ENCODE data around the gene MYCBPAP.

The MYCBPAP gene

DNA sequence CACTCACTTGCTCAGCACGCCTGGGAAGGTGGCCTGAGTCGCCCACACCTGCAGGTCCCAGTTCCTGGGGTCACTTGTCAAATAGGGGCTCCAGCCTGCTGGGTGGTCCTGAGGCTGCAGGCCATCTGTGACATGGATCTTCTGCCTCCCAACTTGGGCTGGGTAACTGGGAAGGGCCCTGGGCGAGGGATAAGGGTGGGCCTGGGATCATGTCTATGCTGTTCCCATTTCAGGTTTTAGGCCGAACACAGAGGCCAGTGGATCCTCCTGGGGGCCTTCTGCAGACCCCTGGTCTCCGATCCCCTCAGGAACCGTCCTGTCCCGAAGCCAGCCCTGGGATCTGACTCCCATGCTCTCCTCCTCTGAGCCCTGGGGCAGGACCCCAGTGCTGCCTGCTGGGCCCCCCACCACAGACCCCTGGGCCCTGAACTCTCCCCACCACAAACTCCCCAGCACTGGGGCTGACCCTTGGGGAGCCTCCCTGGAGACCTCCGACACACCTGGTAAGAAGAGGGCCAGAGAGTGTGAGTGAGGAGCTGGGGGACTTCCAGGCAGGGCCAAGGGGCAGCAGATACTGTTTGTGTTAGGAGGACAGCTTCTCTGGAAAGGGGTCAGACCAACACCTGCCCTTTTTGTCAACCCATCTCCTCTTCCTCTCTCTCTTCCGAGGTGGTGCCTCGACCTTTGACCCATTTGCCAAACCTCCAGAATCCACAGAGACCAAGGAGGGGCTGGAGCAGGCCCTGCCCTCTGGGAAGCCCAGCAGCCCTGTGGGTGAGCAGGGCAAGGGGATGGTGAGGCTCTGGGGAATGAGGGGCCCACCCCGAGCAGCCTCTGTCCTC, 32.5 kb downstream of the MYCBPAP start:
- no peak for DNase-seq

DNA sequence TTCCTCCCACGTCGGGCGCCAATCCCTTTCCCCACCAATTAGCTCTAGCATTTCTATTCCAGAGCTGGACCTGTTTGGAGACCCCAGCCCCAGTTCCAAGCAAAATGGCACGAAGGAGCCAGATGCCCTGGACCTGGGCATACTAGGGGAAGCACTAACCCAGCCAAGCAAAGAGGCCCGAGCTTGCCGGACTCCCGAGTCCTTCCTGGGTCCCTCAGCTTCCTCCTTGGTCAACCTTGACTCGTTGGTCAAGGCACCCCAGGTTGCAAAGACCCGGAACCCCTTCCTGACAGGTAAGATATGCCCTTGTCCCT, 33.1 kb downstream of the MYCBPAP start:
- no peak for DNase-seq

DNA sequence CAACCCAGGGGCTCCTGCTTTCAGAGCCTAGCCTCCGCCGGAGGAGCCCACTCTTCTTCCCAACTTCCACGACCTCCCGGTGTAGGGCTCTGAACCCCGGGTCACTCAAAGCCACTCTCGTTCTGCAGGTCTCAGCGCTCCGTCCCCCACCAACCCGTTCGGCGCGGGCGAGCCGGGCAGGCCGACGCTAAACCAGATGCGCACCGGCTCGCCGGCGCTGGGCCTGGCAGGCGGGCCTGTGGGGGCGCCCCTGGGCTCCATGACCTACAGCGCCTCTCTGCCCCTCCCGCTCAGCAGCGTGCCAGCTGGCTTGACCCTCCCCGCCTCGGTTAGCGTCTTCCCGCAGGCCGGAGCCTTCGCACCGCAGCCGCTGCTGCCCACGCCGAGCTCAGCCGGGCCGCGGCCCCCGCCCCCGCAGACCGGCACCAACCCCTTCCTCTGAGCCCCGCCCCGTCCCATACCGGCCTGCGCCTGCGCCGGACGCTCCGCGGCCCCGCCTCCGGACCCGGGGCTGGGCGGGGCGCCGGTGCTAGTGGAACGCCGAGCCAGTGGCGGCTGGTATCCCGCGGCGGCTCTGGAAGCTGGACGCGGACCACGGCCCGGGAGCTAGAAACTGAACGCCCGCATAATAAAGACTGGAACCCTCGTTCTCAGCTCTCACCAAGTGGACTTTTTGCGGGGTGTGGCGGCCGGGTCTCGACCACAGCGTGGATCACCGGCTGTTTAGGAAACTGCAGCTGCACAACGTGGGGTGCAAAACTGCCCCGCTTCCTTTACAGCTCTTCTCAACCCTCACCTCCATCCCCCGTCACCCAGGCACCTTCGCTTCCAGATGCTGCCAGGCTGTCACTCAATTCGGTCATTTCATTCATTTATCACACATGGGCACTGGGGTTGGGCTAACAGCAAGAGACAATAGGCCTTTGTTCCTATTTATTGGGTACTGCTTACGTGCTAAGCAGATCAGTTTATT, 33.8 kb downstream of the MYCBPAP start:
- peak; percentile 83 for DNase-seq

DNA sequence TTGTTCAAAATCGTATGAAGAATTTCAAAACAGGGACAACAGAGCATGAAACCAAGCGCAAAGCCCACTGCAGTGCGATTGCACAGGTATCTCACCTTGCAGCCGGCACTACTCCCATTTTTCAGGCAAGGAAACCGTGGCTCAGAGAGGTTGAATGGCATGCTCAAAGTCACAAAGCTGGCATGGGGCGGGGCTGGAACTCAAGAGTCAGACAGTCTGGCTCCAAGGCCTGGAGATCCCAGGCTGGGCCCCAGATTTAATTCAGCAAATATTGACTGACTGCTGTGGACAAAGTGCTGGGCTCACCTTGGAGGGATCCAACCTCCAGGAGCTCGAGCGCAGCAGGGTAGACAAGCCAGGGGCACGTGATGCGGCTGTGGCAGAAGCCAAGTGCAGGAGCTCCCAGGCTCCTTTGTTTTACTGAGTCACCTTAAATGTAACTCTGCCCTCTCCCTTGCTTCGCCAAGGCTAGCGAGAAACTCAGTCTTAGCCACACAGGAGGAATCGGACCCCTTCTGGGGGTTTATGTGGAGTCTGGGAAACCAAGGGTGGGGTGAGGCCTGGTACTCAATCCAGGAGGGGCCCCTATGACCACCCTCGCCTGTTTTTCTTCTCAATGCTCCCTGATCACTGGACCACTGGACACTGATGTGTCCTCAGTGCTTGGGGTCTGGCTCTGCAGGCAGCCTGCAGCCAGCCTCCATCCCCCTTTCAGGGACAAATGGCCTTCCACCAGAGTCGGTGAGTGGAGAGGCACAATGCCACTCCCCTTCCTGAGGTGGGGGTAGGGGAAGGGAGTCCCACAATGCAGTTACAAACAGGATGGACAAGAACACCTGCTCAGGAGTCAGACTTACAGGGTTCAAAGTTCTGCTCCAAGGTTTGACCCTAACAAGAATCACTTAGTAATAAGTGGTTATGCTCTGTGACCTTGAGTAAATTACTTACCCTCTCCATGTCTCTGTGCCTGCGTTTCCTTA, 34.8 kb downstream of the MYCBPAP start:
- DNase-seq, result no peak

DNA sequence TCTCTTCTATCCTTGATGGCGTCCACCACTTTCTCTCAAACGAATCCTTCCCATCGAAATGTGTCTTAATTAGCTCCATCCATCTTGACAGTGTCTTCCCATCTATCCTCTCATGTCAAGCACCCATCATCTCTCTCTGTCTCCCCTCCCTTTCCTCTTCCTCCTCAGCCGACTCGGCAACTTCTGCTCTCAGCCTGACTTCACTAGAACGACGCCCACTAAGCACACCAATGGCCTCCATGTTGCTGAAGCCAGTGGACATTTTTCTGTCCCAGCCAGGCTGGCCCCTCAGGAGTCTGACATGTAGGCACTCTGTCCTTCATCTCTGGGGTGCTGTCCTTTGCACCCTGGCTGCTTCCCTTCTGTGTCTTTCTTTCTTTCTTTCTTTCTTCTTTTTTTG, 36.3 kb downstream of the MYCBPAP start:
- DNase-seq, result no peak

DNA sequence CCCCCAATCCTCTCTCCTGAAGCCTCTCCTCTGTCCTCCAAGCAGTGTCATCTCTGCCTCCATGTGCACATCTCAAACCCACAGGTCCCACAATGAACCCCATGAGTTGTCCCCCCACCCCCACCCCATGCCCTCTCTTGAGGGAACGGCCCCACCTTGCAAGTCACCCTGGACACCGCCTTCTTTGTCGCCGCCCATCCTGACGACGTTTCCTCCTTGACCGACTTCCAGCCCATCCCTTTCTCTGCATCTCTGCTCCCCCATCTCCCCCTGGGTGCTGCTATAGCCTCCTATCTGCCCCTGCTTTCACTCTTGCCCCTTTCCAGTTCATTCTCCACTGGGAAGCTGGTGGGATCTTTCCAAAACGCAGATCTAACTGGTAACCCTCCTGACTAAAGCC, 37.1 kb downstream of the MYCBPAP start:
- no peak for DNase-seq

DNA sequence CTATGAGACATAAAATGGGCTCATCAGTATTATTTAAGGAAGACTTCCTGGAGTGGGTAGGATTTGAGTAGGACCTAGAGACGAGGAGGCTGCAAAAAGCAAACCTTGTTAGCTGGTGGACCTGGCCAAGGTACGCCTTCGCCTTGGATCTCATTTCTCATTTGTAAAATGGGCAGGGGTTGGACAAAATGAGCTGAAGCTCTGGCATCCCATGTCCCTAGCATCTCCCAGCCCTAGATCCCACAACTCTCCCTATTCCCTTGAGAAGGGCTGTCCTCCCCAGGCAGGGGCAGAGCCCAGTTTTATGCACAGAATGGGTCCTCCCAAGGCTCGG, 38.4 kb downstream of the MYCBPAP start:
- DNase-seq, result peak; percentile 63

DNA sequence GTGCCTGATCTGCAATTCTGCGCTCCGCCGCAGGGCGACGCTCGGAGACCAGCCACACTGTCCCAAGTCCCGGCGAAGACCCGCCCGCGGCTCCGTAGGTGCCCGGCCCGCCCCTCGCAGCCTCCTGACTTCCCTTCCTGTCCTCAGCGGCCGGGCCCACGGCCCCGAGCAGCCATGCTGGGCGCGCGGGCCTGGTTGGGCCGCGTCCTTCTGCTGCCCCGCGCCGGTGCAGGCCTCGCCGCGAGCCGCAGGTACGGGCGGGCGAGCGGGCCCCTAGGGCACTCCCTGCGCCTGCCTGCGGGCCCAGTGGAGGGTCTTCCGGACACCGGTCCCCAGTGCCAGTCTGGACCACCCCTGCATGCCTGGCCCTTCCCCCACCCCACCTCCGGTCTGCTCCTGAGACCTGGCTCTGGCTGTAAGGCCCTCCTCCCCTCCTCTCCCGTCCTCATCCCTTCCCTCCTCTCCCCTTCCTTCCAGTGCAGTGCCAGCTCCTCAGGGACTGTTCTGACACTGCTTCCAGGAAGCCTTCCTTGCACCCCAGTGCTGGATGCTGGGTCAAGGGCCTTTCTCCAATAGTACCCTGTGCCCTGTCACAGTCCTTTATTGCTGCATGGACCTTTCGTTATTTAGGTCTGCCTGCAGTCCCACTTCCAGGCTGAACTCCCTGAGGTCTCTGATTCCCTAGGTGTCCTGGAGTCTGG, 38.9 kb downstream of the MYCBPAP start, which contains the start of gene SPATA20:
TSS of gene SPATA20 (plus strand) at position 140 of the 701 bp plus-strand sequence. CDS start at position 175, 35 bp downstream.
- DNase-seq, result peak; percentile 90

DNA sequence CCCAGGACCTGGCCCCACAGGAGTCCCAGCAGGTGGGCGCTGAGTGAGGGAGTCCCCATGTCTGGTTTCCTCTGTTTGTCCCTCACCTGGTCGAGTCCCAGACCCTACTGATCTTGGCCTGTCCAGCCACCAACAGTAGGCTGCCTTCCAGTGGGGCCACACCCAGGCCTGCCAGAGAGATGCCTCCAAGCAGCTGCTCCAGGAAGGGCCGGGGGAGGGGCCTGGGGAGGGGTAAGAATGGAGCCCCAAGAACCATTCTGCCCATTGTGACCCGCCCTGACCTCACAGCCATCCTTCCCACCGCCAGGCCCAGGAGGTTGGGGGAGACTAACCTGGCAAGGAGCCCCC, 39.5 kb downstream of the MYCBPAP start:
- no peak for DNase-seq

DNA sequence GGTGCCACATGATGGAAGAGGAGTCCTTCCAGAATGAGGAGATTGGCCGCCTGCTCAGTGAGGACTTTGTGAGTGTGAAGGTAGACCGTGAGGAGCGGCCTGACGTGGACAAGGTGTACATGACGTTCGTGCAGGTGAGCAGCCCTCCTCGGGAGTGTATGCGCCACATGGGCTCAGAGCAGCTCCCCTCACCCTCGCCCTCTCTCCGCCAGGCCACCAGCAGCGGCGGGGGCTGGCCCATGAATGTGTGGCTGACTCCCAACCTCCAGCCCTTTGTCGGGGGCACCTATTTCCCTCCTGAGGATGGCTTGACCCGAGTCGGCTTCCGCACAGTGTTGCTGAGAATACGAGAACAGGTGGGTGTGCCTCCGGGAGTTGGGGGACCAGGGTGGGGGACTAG, 40.6 kb downstream of the MYCBPAP start:
- DNase-seq, result no peak

DNA sequence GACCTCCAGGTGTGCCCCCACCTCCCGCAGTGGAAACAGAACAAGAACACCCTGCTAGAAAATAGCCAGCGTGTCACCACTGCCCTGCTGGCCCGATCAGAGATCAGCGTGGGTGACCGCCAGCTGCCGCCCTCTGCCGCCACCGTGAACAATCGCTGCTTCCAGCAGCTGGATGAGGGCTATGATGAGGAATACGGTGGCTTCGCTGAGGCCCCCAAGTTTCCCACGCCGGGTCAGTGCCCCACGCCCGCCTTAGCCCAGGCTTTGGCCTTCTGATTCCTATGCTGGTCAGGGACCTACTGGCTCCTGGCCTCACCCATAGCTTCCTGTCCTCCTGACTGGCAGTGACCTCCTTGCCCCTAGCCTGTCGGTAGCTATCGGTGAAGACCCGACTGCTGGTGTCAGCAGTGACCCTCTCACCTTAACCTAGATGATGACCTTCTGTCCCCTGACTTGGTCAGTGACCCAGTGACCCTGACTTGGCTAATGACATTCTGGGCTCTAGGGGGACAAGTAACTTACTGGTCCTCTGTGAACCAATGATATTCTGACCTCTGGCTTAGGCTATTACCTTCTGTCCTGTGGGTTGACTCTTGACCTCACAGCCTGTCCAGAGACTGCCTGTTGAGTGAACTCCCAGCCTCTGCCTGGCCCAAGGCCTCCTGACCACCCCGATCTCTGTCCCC, 41.2 kb downstream of the MYCBPAP start:
- DNase-seq, result no peak

DNA sequence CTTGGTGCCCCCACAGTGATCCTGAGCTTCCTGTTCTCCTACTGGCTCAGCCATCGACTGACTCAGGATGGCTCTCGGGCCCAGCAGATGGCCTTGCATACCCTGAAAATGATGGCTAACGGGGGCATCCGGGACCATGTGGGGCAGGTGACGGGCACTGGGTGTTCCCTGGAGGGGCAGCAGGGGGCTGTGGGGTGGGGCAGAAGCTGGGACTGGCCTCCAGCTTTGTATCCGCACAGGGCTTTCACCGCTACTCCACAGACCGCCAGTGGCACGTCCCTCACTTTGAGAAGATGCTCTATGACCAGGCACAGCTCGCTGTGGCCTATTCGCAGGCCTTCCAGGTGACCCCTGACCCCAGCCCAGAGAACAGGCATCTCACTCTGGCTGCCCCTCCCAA, 41.7 kb downstream of the MYCBPAP start:
- no peak for DNase-seq

DNA sequence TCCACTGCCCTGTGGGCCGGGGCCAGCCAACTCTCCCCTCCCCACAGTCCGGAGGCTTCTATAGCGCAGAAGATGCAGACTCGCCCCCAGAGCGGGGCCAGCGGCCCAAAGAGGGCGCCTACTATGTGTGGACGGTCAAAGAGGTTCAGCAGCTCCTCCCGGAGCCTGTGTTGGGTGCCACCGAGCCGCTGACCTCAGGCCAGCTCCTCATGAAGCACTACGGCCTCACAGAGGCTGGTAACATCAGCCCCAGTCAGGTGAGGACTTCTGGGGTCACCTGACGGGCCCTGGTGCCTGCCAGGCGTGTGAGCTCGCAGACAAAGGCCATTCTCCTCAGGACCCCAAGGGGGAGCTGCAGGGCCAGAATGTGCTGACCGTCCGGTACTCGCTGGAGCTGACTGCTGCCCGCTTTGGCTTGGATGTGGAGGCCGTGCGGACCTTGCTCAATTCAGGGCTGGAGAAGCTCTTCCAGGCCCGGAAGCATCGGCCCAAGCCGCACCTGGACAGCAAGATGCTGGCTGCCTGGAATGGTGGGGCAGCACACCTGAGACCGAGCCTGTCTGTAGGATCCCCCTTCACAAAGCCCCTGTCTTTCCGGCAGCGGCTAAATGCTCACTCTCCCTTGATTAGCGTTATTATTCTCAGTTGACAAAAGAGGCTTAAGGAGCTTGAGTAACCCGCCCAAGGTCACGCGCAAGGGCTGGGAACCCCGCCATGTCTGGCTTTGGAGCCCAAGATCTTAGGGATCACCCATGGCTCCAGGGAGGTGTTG, 42.6 kb downstream of the MYCBPAP start:
- peak; percentile 82 for DNase-seq

DNA sequence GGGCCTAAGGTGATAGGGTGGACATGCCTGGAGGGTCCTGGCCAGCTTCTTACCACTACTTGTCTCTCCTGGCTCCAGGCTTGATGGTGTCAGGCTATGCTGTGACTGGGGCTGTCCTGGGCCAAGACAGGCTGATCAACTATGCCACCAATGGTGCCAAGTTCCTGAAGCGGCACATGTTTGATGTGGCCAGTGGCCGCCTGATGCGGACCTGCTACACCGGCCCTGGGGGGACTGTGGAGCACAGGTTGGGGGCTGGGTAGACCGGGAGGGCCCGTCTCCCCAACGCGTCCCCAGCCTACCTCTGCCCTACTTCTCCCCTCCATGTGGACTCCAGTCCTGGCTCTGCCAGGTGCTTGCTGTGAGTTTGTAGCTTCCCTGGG, 43.2 kb downstream of the MYCBPAP start:
- no peak for DNase-seq

DNA sequence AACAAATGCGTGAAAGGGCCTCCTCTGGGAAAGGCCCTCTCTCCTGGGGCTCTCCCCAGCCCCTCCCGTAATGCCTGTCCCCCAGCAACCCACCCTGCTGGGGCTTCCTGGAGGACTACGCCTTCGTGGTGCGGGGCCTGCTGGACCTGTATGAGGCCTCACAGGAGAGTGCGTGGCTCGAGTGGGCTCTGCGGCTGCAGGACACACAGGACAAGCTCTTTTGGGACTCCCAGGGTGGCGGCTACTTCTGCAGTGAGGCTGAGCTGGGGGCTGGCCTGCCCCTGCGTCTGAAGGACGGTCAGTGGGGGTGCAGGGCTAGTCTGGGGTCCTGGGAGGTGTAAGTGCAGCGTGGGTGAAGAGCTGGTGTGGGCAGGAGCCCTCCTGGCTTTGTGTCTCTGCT, 43.6 kb downstream of the MYCBPAP start:
- no peak for DNase-seq

DNA sequence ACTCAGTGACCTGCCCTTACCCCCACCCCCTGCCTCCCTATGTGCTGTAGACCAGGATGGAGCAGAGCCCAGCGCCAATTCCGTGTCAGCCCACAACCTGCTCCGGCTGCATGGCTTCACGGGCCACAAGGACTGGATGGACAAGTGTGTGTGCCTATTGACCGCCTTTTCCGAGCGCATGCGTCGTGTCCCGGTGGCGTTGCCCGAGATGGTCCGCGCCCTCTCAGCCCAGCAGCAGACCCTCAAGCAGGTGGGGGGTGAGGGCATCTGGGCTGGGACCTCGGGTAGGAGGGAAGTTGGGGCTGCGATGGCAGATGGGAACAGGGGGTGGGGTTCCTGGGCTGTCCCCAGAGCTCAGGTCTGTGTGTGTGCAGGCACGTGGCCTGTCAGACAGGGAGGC, 46.0 kb downstream of the MYCBPAP start:
- no peak for DNase-seq

DNA sequence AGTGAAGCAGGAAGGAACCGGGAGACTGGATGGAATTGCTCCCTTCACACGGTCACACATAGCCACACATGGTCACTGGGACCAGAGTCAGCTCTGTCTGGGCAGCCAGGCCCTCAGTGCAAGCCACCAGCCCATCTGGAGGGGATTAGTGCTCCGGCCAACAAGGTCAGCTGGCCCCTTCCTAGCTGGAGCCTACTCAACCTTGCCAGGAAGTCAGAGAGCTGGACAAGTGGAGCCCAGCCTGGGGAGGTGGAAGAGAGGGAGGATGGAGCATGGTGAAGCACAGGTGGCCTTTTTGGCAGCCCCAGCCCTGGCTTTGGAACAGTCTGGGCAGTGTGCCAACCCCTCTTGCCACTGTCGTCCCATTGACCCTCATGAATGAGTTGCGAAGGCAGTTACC, 48.6 kb downstream of the MYCBPAP start:
- DNase-seq, result peak; percentile 63

DNA sequence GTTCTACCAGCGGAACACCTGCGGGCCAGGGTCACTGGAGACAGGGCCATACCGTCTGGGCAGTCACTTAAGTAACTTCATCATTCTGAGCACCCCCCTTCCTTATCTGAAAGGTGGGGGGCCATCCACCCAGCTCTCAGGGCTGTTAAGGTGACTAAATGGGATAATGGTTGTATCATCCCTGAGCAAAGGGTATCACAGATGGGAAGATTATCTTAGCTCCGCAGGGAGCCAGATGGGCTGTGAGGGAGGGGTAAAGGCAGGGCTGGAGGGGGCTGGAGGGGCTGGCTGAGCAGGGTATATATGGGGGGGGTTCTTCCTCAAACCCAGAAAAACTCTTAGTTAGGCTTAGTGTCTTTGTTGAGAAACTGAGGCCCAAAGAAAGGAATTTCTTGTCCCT, 49.4 kb downstream of the MYCBPAP start:
- no peak for DNase-seq

DNA sequence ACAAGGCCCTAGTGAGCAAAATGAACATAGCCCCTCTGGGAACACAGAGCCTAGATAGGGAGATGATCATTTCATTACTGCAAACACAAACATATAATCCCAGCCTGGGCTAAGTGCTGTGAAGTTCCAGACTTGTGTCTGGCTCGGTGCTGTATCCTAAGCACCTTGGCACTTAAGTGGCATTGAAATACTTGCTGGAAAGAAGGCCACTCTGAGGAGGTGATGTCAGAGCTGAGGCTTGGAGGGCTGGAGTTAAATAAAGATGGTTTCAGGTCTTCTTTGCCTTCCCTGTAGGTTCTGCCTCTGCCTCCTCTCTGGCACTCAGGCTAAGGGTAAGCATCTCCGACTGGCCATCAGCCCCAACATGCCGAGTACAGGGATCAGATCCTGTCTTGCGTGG, 49.9 kb downstream of the MYCBPAP start:
- no peak for DNase-seq

DNA sequence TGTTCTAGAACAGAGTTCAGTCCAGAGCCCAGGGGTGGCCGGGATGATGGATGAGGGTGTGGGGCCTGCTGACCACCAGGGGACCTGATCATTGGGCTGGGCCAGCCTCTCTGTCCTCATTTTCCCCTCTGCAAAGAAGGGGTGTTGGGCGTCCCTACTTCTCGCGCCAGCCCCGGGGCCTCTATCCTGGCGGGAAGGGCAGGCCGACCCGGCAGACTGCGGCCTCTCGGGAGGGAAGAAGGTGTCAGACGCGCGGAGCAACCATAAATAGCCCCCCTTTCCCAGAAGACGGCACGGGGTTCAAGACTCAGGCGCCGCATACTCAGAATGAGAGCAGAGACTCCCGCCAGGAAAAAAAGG, 50.3 kb downstream of the MYCBPAP start:
- DNase-seq, result no peak
